HG03457 (cell line): ENCODE results near the gene KLF13.

Experiments used
- ATAC-seq: cut with Tn5 transposase; IDR thresholded peaks from one replicate; pipeline ENCODE4 v1.9.1; 2021; ENCODE audit warnings: moderate number of reproducible peaks; ENCODE audit not compliant: unreplicated experiment

Gene KLF13

DNA sequence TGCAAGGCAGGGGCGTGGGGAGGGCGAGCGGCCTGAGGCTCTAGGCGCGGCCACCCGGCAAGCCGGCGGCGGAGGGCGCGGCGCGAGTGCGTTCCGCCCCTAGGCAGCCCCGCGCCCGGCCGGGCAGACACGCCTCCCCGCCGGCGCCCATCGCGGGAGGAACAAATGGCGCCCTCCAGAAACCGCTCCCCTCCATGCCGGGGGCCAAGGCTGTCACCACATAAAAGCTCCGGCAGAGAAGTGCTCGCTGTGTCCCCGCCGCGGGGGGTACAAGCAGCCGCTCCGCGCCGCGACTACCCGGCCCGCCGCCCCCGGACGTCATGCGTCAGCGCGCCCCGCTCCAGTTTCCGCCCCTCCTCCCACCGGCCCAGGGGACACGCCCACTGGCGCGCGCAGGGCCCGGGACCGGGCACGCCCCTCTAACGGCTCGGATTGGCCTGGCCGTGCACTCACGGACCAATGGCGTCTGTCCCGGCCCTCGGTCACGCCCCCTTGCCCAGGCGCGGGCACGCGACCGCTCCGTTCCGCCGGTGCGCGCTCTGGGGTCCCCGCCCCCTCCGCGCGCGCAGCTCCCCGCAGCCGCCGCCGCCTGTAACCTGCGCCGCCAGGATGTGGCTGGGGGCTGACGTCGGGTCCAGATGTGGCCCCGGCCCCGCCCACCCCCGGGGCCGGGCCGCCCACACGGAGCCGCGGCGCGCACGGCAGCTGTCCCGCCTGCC is at the start of gene KLF13:
TSS of gene KLF13 (plus strand) at position 680 of the 719 bp plus-strand sequence. CDS start 378 bp downstream, outside the sequence.
- ATAC-seq = peak; percentile 50

DNA sequence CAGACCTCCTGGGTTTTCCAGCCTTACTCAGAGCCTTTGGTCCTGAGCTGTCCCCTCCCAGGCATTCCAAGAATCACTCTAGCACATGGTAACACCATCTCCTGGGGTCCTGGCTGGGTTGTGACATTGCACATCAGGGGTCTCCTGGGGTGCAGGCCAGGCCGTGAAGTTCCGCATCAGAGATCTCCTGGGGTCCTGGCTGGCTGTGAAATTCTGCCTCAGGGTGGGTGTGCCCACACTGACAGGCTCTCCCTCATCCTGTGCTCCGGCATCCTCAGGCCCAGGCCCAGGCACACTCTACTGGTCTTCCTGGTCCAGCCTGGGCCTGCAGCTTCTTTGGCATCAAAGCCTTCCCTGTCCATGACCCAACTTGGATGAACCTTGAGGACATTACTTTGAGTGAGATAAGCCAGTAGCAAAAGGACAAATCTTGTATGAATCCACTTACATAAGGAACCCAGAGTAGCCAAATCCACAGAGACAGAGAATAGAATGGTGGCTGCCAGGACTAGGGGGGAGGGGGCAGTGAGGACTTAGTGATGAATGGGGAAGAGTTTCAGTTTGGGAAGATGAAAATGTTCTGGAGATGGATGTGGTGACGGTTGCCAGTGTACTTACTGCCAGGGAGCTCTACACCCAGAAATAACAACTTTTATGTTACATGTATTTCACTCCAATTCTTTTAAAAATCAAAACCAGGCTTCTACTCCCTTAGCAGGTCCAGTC is 49.1 kb upstream of the KLF13 start:
- ATAC-seq = no peak

DNA sequence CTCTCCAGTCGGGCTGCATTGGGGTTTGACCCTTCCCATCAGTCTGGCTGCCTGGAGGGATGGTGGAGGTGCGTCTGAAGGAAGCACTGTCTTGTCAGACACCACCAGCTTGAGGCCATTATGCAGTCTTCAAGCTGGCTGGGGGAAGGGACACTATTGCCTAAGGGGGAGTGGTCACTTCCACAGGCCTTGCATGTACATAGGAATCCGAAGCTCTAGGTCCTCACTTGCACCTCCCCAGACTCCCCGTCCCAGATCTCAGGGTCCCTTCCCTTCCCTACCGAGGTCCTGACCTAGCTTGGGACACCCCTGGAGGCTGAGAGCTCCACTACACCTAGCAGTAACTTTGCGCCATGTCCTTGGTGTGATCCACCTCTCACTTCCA is 48.6 kb upstream of the KLF13 start:
- no peak for ATAC-seq

DNA sequence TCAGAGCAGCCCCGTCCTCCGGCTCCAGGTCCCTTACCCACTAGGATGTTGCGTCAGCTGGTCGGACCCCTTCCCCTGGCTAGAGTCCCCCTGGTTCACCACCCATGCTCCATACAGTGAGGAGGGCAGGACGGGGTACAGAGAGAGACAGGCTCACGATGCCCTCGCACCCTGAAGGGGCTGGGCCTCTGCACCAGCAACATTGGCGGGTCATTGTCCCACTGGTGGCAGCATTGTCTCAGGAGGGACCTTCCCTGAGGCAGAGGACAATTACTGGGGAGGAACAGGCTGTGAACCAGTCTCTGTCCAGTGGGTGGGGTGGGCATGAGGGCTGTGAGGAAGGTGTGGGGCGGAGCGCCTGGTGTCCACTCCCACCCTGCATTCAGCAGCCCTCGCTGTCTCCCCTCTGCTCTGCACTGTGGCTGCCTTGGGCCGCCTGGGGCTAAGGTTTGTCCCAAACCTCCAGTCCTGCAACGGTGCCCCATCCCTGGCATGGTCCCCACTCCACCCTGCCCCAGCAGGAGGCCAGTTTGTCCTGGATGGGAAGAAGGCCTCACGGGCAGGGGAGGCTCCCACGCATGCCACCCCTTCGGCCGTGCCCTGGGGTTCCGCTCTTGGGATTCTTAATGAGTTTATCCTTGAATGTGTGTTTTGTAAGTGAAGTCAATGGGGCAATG is 48.0 kb upstream of the KLF13 start:
- ATAC-seq = no peak

DNA sequence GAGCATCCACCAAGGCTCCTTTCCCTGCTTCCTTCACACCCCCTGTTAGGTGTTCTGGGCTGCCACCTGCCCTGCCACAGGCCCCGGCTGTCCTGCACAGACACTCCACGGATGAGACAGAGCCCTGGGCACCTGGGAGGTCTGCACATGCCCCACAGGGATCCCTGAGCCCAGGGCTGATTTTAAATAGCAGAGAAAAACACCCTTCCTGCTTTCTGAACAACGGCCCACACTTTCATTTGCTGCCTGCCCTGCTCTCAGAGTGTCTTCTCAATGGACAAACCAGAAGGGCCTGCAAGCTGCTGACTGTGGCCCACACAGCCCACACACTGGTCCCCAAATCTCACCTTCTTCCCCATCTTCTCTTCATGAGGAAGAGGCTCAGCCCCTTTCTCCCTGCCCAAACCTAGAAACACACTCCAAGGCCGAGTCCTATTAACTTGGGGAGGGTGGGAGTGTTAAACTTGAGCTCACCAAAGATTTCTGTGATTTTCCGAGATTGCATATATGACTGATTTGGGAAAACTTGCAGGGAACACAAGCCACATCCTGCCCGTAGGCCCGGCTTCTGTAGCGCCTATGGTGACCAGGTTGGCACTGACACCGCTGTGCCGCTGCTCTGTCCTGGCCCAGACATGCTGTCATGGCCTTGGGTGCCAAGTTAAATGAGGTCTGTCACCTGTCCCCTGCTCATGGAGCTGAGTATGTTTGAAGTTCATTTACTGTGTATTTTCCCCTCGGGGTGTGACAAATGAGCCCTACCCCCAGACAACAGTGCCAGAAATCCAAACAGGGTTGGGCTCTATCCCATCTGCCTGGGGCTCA is 47.2 kb upstream of the KLF13 start:
- no peak for ATAC-seq

DNA sequence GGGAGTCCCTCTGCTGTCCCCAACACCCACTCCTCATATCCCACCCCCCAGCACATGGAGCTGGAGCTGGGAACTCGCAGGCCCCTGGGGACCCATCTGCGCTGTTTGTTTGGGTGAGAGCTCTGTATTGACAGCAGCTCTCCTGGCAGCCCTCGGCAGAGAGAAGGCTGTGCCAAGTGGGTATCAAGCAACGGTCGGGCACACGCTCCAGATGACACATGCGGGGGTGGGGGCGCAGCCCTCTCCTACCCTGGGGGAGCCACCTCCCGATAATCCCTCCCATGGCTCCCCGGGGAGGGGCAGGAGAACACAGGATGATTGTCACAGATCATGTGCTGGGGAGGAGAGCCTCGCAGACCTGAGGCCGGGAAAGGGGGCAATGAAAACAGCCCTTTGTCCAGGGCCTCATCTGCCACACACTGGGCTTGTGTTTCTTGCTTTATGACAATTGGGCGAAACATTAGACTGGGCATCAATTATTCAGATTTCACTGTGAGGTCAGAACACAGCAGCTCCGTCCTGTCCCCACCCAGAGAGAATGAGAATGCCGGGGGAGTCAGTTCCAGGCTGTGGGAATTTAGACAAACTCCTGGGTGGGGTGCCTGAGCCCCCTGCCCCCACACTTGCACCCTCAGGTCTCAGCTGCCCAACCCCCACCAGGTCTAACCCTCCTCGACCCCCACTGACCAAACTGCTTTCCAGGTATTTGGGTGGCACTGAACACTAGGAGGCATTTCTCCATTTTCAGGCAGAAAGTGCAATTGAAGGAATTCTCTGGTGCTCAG is 46.4 kb upstream of the KLF13 start:
- no peak for ATAC-seq

DNA sequence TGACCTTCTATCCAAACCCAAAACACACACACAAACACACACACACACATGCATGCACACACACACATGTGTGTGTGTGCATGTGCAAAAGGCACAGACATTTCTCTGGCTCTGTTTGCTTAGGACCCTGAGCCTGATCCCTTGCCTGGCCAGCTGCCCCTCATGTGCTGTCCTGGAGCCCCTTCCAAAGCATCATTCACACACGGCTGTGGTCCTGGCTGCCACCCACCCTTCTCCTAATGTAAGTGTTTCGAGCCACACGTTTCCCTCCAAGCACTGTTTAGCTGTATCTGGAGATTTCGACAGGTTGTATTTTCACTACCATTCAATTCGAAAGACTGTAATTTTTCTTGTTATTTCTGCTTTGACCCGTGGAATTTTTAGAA is 45.8 kb upstream of the KLF13 start:
- no peak for ATAC-seq

DNA sequence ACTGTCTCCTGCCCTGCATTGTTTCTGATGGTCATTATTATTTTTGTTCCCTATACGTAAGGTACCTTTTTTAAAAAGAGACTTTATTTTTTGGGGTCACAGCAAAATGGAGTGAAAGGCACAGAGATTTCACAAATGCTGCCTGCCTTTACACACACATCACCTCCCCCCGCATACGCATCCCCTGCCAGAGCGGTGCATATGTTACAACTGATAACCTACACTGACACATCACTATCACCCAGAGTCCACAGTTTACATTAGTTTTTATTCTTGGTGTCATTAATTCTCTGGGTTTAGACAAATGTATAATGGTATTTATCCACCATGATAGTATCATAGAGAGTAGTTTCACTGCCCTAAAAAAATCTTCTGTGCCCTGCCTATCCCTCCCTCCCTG is 43.6 kb upstream of the KLF13 start:
- no peak for ATAC-seq

DNA sequence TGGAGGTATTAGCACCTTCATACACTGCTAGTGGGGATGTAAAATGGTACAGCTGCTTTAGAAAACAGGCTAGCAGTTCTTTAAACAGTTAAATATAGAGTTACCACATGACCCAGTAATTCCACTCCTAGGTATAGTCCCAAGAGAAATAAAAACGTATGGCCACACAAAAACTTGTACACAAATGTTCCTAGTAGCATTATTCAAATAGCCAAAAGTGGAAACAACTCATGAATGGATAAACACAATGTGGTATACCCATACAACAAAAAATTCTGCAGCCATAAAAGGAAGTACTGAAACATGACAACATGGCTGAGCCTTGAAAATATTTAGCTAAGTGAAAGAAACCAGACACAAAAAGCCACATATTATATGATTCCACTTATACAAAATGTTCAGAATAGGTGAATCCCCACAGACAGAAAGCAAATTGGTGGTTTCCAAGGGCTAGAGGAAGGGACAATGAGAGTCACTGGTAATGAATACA is 40.8 kb upstream of the KLF13 start:
- peak; percentile 74 for ATAC-seq

DNA sequence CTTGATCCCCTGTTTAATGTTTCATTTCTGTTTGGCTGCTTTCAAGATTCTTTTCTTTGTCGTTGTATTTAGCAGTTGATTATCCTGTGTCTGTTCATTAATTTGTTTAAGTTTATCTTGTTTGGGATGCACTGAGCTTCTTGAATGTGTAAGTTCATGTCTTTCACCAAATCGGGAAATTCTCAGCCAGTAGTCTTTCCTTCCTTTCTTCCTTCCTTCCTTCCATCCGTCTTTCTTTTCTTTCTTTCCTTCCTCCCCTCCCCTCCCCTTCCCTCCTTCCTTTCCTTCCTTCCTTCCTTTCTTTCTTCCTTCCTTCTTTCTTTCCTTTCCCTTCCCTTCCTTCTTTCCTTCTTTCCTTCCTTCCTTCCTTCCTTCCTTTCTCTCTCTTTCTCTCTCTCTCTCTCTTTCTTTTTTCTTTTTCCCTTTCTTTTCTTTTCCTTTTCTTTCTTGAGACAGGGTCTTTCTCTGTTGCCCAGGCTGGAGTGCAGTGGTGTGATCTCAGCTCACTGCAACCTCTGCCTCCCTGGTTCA is 35.5 kb upstream of the KLF13 start:
- ATAC-seq = no peak

DNA sequence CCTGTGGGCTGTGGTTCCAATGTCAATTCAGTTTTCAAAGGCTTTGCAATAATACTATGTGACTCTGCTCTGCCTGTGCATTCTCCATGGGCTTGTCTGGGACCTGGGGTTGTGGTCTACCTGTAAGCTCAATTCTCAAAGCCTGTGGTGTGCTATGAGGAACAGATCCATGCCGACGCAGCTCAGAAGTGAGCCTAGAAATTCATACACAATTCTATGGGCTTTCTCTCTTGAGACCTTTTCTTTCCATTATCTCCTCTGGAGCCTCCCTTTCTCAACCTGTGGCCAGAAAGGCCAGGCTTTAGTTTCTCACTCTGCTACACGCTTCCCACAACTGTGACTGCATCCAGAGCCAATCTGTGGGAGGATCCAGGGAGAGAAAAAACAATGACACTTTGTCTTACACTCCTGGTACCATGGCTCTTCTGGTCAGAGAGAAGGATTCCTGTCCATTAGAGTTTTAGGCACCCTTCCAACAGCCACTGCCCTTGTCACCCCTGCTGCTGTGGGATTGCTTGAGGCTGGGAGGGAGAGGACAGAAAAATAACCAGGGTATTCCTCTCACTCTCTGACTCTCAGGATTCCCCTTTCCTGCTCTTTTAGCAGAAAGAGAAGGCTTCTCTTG is 34.1 kb upstream of the KLF13 start:
- no peak for ATAC-seq

DNA sequence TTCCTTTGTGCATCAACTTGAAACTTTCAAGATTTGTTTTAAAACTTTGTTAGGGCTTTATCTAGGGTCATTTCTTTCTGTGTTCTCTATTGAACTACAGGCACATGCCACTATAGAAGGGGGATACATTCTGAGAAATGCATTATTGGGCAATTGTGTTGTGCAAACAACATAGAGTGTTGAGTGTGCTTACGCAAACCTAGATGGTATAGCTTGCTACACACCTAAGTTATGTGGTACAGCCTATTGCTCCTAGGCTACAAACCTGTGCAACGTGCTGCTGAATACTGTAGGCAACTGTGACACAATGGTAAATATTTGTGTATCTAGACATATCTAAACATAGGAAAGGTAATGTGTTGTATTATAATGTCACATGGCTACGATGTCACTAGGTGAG is 33.0 kb upstream of the KLF13 start:
- ATAC-seq = no peak

DNA sequence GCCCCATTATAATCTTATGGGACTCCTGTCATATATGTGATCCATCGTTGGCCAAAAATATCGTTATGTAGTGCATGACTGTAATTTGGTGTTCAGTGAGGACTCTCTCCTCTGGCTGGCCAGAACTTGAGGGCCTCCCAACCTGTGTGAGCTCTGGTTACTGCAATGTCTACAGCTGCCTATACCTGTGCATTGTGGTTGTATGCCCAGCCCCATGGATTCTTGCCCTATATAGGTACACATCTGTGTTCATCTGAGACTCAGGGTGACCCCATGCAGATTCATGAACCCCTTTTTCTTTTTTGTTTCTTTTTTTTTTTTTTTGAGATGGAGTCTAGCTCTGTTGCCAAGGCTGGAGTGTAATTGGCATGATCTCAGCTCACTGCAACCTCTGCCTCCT is 32.6 kb upstream of the KLF13 start:
- no peak for ATAC-seq

DNA sequence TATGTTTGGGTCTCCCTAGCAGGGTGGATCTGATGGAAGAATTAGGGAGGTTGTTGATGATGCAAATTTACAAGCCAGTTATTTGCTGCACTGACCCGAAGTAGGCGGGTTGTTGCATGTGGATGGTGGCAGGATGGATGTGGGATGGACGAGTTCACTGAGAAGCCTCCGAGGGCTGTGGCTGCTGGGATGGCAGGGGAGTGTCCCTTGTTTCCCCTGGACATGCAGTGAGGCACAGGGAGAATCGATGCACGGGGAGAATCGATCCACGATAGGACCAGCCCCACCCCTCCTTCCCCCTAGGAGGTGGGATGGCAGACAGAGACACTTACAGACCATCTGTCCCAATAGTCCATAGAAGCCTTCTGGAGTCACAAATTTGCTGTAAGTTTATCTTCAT is 31.0 kb upstream of the KLF13 start:
- ATAC-seq = no peak

DNA sequence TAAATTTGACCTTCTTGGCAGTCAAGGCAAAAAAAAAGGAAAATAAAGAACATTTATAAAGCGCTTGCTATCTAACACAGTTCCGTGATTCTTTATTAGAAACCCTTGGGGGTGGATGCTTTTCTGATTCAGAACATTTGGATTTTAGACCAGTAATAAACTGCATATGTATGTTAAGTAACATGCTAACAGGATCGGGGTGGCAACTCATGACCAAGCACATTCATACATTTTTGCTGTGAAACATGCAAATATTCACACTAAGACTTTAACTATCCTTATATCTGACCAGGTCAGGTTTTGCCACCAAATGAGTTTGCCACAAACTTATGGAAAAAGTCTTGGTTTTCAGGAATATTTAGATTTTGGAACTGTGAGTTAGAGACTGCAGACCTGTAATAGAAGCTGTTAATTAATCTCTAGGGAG is 30.4 kb upstream of the KLF13 start:
- no peak for ATAC-seq

DNA sequence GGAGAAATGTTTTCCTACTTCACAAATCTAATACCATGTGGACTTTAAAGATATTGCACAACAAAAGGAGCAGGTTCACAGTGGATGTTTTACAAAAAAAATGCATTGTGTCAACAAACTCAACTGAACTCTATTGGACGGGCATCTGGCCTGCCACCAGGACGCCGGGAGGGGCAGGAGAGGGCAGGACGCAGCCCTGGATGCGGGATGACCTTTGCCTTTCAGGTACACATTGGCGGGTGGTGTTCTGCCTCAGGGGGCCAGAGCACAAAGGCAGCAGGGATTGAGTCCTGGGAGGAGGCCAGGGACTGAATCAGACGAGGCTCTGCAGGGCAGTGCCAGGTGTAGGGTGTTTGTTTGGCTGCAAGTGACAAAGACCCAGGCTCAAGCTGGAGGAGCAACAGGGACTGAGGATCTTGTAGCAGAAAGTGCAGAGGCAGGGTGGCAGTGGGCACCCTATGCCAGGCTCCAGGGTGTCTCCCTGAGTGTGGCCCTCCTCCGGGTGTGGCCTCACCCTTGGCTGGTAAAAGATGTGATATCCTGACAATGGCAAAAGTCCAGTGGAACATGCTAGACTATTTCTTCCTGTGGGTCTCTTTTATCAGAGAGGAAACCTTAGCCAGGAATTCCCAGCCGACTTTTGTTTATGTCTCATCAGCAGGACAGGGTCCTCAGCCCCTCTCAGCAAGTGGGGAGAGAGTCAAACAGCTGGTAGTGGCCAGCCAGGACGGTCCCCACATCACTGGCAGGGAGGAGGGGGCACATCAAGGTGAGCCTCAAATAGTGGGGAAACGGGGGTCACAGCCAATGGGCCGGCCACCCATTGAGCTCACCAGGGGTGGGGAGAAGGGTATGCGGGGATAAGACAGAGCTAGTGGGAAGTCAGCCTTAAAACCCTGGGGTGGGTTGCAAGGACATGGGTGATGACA is 29.7 kb upstream of the KLF13 start:
- no peak for ATAC-seq

DNA sequence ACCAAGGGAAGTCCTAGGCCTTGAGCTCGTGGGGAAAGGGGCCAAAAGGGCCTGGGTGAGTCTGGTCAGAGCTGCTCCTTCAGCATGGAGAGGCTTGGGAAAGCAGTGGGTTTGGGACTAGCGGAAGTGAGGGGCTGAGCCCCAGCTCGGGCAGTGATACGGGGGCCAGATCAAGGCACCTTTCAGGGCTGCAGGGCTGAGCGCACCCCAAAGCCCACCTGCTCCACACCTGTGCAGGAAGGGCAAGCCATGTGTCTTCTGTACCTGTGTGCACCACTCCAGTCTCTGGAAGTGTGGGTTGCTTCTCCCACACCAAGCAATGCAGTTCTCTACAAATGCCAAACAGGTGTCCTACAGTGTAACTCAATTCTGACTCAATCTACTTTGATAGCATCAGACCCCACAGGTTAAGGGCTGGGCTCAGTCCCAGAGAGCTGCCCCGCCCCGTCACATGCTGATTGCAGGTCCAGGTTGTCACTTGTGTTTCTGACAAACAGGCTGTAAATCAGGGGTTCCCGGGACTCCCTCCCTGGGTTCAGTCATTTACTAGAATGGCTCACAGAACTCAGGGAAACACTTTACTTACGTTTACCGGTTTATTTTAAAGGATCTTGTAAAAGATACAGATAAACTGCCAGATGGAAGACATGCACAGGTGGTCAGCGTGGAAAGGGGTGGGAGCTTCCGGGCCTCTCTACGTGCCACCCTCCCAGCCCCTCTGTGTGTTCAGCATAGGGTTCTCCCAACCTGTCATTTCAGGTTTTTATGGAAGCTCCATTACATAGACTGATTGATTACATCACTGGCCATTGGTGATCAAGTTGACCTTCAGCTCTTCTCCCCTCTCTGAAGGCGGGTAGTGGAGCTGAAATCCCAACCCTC is 28.8 kb upstream of the KLF13 start:
- no peak for ATAC-seq
